ENCODE measurements around the gene LAMP2.

- TF ChIP-seq CTCF (IDR thresholded peaks at IDR 0.05) (no peak), POLR2A (IDR thresholded peaks at IDR 0.05) (no peak)
Measured at GRCh38 chrX:120439921-120440320, 29.2 kb downstream of the LAMP2 start.

Data from uterus (tissue), 2 donors.